Right cardiac atrium (tissue), 5 donors: ENCODE results near the gene MGLL. TPM values are rescaled to one million over a fixed set of nuclear protein-coding genes. Genes with fewer than 3 reads are reported as not detected.

Experiments used
- ATAC-seq, 2 donors: fragments of 200-7000 bp; cut with Tn5 transposase; one replicate each; pipeline versions ENCODE4 v1.8.0 to v1.9.1; 2020; ENCODE audit warnings: moderate library complexity in 2 of 2, mild to moderate bottlenecking in 1 of 2
- DNase-seq, 3 donors: peaks; one replicate each; pipeline ENCODE4 v3.0.0-alpha.2; 2020
- H3K27ac ChIP-seq: one replicate; pipeline ENCODE4 v1.5.1; 2013; ENCODE audit warnings: mild to moderate bottlenecking, low read length, control low read depth, moderate library complexity
- H3K27me3 ChIP-seq: one replicate; pipeline ENCODE4 v1.6.1; 2013; ENCODE audit not compliant: control insufficient read depth, insufficient read depth
- H3K4me1 ChIP-seq: one replicate; pipeline ENCODE4 v1.6.1; 2013; ENCODE audit warnings: low read length; ENCODE audit not compliant: control insufficient read depth, insufficient read depth
- H3K4me3 ChIP-seq: one replicate; pipeline ENCODE4 v1.5.1; 2013; ENCODE audit warnings: low read length, control low read depth
- H3K9me3 ChIP-seq: one replicate; pipeline ENCODE4 v1.6.1; 2013; ENCODE audit warnings: low read length; ENCODE audit not compliant: control insufficient read depth
- WGBS: extraction: QIAGEN DNeasy Blood & Tissue Kit; methylation state at CpG from one replicate; pipeline ENCODE4 v1.1.7; 2013; 5-methylcytosine and 5-hydroxymethylcytosine counted together
- intact Hi-C, 4 donors: fragments of 100-400 bp; cut with DNase I; formaldehyde crosslinking; loops; one replicate each; pipeline versions ENCODE4 v1.11.0 to v1.14.0; 2022 to 2023
- polyA plus RNA-seq: library from polyadenylated mRNA; stranded (reverse); fragments of 200-250 nt; gene quantifications from one replicate; pipeline ENCODE4 v1.2.3, GENCODE V29; 2013
- total RNA-seq, 4 donors: library from RNA; stranded (reverse); fragmentation: NEBNext Ultra II Directional; extraction: Animal tissue kit (Norgen Biotek cat#: 25700); gene quantifications; one replicate each; pipeline ENCODE4 v1.2.1, GENCODE V29; 2021
- donor health status: healthy with polysubstance abuse.
- donor health status: DM: no; HTN: yes; CAD: no.
- donor health status: DM: no; HTN: no; CAD: no.
- donor health status: DM: no; HTN: yes; CAD: no; lungs with severe emphysema.
- donor health status: DM: yes; HTN: yes; CAD: no.

Gene MGLL
- total and polyA plus RNA-seq, 5 donors, result 52.2 to 80.4 (median 64.9) TPM

- no peak for ATAC-seq
- Histone ChIP-seq H3K4me1 (peaks cover 5% of the 10 kb centered on the region), H3K27me3 (no peaks in the 10 kb centered on the region), H3K4me3 (no peak overlapping the region), H3K9me3 (no peaks in the 10 kb centered on the region), H3K27ac (no peak overlapping the region)
- intact Hi-C loops, result no loop called here
- 87% methylated on average over 17 of the region's 17 CpGs for WGBS
- DNase-seq, result peak in 1 of 3 donors; percentile 33
These were observed 144.6 kb downstream of the MGLL start for GRCh38 chr3:127677541-127678314.

- DNase-seq (peak in 1 of 3 donors; percentile 48), ATAC-seq (no peak)
- no peak overlapping the region for H3K4me3 ChIP-seq
- no peaks in the 10 kb centered on the region for H3K27me3 ChIP-seq
- no peaks in the 10 kb centered on the region for H3K9me3 ChIP-seq
- WGBS, result 94% methylated on average over 21 of the region's 21 CpGs
- H3K27ac ChIP-seq, result no peak overlapping the region
- intact Hi-C loops, result no loop called here
- peaks cover 5% of the 10 kb centered on the region for H3K4me1 ChIP-seq
These were observed 145.4 kb downstream of the MGLL start for GRCh38 chr3:127676921-127677351.

- H3K27me3 ChIP-seq, result no peaks in the 10 kb centered on the region
These were observed 145.9 kb downstream of the MGLL start for GRCh38 chr3:127676456-127676855.

GRCh38 chr3:127675651-127676391 lies 146.5 kb downstream of the MGLL start:
- no peak overlapping the region for H3K4me3 ChIP-seq
- intact Hi-C loops, result no loop called here
- DNase-seq (peak in 1 of 3 donors; percentile 53), ATAC-seq (no peak)
- peaks cover 5% of the 10 kb centered on the region for H3K4me1 ChIP-seq
- H3K27ac ChIP-seq, result no peak overlapping the region
- no peaks in the 10 kb centered on the region for H3K9me3 ChIP-seq
- no peaks in the 10 kb centered on the region for H3K27me3 ChIP-seq
- WGBS, result 85% methylated on average over 29 of the region's 29 CpGs

More at GRCh38 chr3:127676456-127676855, 145.9 kb downstream of the MGLL start:
- Histone ChIP-seq H3K4me1 (peaks cover 5% of the 10 kb centered on the region), H3K9me3 (no peaks in the 10 kb centered on the region), H3K4me3 (no peak overlapping the region), H3K27ac (no peak overlapping the region)
- intact Hi-C loops, result no loop called here
- WGBS, result 75% methylated on average over 4 of the region's 4 CpGs
- DNase-seq (peak in 1 of 3 donors; percentile 30), ATAC-seq (no peak)

- 87% methylated on average over 8 of the region's 8 CpGs for WGBS
- Histone ChIP-seq H3K27me3 (no peaks in the 10 kb centered on the region), H3K4me3 (no peak overlapping the region), H3K4me1 (peaks cover 5% of the 10 kb centered on the region), H3K9me3 (no peaks in the 10 kb centered on the region), H3K27ac (no peak overlapping the region)
- ATAC-seq, result no peak
- intact Hi-C loops, result no loop called here
- peak in 1 of 3 donors; percentile 36 for DNase-seq
These were observed 147.5 kb downstream of the MGLL start for GRCh38 chr3:127674790-127675189.

GRCh38 chr3:127674101-127674721 lies 148.1 kb downstream of the MGLL start:
- Histone ChIP-seq H3K4me3 (peak overlapping the region; percentile 90), H3K4me1 (peaks cover 5% of the 10 kb centered on the region), H3K9me3 (no peaks in the 10 kb centered on the region), H3K27me3 (no peaks in the 10 kb centered on the region), H3K27ac (no peak overlapping the region)
- 82% methylated on average over 17 of the region's 17 CpGs for WGBS
- no peak for ATAC-seq
- peak in 2 of 3 donors; percentile 27 to 37 for DNase-seq
- intact Hi-C loops, result no loop called here

GRCh38 chr3:127673191-127674100 lies 148.9 kb downstream of the MGLL start:
- WGBS, result 13% methylated on average over 51 of the region's 51 CpGs
- Histone ChIP-seq H3K27ac (peak overlapping the region; percentile 62), H3K27me3 (no peaks in the 10 kb centered on the region), H3K9me3 (no peaks in the 10 kb centered on the region), H3K4me3 (peak overlapping the region; percentile 90), H3K4me1 (peaks cover 5% of the 10 kb centered on the region)
- DNase-seq (peak; percentile 72 to 89 (median 87)), ATAC-seq (peak; percentile 55 to 69)
- intact Hi-C loops, result no loop called here

- under 1% methylated on average over 100 of the region's 102 CpGs for WGBS
- peaks cover 5% of the 10 kb centered on the region for H3K4me1 ChIP-seq
- peak within 1 kb of the TSS; percentile 90 for H3K4me3 ChIP-seq
- no peaks in the 10 kb centered on the region for H3K27me3 ChIP-seq
- ATAC-seq, result peak; percentile 86 to 87
- H3K27ac ChIP-seq, result peak within 1 kb of the TSS; percentile 62
- DNase-seq, result peak; percentile 89 to 96 (median 95)
- intact Hi-C loops, result no loop called here
- H3K9me3 ChIP-seq, result no peaks in the 10 kb centered on the region
These were observed 149.7 kb downstream of the MGLL start, which contains the start of gene ABTB1 for GRCh38 chr3:127672429-127673190. ABTB1 (plus strand) TSS chr3:127672952; CDS start chr3:127673026, 74 bp downstream.

- Histone ChIP-seq H3K27me3 (no peaks in the 10 kb centered on the region), H3K4me1 (peaks cover 5% of the 10 kb centered on the region), H3K4me3 (peak overlapping the region; percentile 90), H3K27ac (peak overlapping the region; percentile 42), H3K9me3 (no peaks in the 10 kb centered on the region)
- DNase-seq, result peak in 2 of 3 donors; percentile 67
- ATAC-seq, result peak; percentile 18 to 41
- intact Hi-C loops, result no loop called here
- 26% methylated on average over 44 of the region's 44 CpGs for WGBS
These were observed 150.5 kb downstream of the MGLL start for GRCh38 chr3:127671523-127672428.
